Endothelial cell of umbilical vein (primary cell): ENCODE data around the gene ZNF354C.

Experiments
- MYC ChIP-seq: IDR thresholded peaks from one replicate; pipeline ENCODE4 v1.6.1; 2011; ENCODE audit warnings: mild to moderate bottlenecking, low read depth, low read length
- POLR2A ChIP-seq: IDR thresholded peaks from 2 replicates; pipeline ENCODE4 v1.6.1; 2012; ENCODE audit warnings: low read depth, mild to moderate bottlenecking, control low read depth, low read length
- POLR2AphosphoS5 ChIP-seq: IDR thresholded peaks from 2 replicates; pipeline ENCODE4 v1.6.1; 2012; ENCODE audit warnings: low read depth, mild to moderate bottlenecking, control low read depth, low read length, moderate library complexity; ENCODE audit not compliant: insufficient read depth
- TF ChIP-seq, protein P1 (sequence below), 2 donors: IDR thresholded peaks; 1 replicate in 1 of 2; 2 replicates in 1 of 2; pipeline ENCODE4 v1.5.1; 2011; ENCODE audit warnings: low read length in 2 of 2, mild to moderate bottlenecking in 2 of 2, moderate library complexity in 2 of 2, control low read depth in 1 of 2, inconsistent platforms in 1 of 2, low read depth in 1 of 2; ENCODE audit not compliant: insufficient read depth in 1 of 2; ENCODE audit errors: extremely low read depth in 1 of 2

DNA sequence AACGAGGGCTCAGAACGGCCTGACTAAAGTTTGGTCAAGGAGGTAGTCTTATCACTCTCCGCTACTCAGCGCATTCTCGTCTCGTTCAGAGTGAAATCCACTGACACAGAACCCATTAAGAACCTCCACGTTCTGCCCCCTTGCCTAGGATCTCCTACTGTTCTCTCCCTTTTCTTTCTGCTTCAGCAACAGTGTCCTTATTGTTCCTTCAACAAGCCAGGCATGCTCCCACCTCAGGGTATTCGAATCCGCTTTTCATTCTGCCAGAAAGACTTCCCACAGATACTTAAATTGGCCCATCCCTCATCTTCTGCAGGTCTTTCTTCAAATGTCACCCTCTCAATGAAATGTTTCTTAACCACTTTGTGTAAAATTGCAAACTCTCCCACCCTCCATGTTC, 4.3 kb upstream of the ZNF354C start:
- TF ChIP-seq, protein P1, sequence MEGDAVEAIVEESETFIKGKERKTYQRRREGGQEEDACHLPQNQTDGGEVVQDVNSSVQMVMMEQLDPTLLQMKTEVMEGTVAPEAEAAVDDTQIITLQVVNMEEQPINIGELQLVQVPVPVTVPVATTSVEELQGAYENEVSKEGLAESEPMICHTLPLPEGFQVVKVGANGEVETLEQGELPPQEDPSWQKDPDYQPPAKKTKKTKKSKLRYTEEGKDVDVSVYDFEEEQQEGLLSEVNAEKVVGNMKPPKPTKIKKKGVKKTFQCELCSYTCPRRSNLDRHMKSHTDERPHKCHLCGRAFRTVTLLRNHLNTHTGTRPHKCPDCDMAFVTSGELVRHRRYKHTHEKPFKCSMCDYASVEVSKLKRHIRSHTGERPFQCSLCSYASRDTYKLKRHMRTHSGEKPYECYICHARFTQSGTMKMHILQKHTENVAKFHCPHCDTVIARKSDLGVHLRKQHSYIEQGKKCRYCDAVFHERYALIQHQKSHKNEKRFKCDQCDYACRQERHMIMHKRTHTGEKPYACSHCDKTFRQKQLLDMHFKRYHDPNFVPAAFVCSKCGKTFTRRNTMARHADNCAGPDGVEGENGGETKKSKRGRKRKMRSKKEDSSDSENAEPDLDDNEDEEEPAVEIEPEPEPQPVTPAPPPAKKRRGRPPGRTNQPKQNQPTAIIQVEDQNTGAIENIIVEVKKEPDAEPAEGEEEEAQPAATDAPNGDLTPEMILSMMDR (IDR thresholded peaks at IDR 0.05; ENCODE audit: extremely low read depth in 1 of 2, insufficient read depth in 1 of 2, low read depth in 1 of 2, low read length in 2 of 2): no peak
- TF ChIP-seq POLR2AphosphoS5 (no peak), MYC (no peak), POLR2A (no peak)
